NCI-H460 (cell line): ENCODE results near the gene PTGDR2. TPM values are rescaled to one million over a fixed set of nuclear protein-coding genes. Genes with fewer than 3 reads are reported as not detected.

ENCODE experiments used
- DNase-seq: peaks from one replicate; pipeline ENCODE4 v3.0.0-alpha.2; 2016; ENCODE audit warnings: low read depth; ENCODE audit errors: extremely low read depth
- total RNA-seq: library from RNA; depleted of rRNA; stranded (reverse); fragments of >200 nt; shearing (Covaris generic); gene quantifications from 2 replicates; pipeline ENCODE4 v1.2.3, GENCODE V29; 2014

Gene PTGDR2
- total RNA-seq, 1 experiment from 2014 or later, result not detected

DNA sequence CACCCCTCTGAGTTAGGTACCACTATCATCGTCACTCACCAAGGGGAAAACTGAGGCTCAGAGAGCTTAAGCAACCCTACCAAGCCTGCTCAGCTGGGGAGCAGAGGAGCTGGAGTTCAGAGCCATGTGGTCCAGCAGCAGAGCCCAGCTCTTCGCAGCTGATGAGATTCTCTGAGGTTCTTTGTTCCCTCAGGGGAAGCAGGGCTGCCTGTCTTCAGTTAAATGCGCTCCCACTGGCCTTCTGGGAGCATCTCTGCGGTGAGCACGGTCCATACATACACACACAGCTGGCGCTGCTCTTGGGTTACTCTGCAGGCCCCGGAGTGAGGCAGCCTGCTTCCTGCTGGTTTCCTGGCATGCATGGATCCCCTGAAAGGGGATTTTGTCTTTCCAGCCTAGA, 5.2 kb upstream of the PTGDR2 start:
- DNase-seq, result no peak

- no peak for DNase-seq
These were observed 4.0 kb upstream of the PTGDR2 start for GRCh38 chr11:60859616-60860250.

GRCh38 chr11:60858731-60859464, 3.1 kb upstream of the PTGDR2 start:
- no peak for DNase-seq

DNA sequence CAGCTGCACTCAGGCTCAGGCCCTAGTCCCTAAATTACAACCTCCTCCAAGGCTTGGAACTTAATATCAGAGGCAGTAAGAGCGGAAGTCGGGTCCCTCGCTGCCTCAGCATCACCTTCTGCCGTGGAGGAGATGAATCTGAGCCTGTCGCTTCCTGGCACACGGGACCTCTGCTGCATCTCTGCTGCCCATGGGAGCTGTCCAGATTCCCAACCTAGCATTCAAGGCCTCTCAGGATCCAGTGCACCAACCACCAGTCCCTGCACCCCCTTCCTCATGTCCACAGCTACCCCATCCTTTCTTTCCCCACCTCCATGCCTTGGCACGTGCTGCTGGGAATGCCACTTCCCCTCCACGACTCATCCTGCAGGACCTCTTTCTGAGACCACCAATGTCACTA, 2.5 kb upstream of the PTGDR2 start:
- DNase-seq, result no peak

- DNase-seq, result no peak
These were observed 1.9 kb upstream of the PTGDR2 start for GRCh38 chr11:60857378-60858232.

DNA sequence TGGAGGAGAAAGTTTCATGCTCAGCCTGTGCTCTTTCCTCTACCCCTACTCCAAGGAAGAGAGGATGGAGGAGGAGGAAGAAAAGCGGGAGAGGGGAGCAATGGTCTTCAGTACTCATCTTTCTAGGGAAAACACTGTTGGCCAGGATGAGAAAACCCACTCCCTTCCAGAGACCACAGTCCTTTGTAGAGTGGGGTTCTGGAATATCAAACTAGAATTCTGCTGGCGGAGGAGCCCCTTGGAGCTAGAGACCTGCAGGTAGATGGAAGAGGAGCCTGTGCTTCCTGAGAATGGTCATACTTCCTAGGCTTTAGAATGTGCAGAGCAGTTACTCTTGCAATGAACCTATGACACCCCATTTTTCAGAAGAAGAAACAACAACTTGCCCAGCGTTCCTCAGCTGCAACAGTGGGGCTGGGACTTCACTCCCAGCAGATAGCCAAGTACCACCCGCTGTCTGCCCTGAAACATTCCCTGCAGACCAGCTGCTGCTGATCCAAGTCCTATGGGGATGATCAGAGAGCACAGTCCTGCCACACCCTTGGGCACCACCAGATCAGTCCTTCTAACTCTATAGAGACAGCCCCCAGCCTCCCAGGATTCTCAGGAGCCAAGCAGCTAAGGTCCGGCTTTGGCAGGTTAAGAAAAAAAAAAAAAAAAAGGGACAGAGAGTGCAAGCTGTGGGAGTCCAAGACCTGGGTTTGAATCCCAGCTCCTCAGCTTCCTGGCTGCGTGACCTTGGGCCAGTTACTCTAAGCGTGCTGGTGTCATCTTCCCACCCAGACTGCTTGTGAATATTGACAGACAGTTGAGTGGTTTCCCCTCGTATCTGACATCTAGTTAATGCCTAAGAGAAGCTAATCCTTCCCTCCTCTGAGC, 664 bp downstream of the PTGDR2 start:
- no peak for DNase-seq

DNA sequence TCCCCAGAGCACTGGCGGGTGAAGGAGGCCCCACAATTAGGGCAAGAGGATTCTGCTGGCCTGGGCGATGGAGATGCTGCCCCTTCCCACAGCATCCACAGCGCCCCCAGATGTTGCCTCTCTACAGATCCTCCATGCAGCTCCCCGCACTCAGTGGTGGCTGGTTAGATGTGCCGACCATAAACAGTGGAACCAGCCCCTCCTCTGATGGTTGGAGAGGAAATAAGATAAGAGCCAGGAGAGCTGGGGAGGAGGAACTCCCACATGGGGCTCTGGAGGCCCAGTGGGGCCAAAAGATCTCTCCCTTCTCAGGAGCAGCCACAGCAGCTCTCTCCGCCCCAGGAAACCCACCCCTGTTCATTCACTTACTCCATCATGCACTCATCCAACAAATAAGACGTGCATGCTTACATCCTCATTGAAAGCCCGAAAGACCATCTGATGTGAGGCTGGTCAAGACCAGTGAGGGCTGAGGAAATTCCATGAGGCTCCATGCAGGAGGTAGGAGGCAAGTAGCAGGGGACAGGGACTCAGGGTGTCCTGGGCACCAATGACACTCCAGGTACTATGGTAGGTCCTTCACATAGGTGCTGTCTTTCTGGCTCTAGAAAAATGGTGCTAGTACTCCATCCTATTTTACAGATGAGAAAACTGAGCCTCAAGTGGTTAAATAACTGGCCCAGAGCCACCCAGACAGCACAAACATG, 1.5 kb downstream of the PTGDR2 start:
- no peak for DNase-seq

- no peak for DNase-seq
These were observed 2.5 kb downstream of the PTGDR2 start for GRCh38 chr11:60852982-60853950.

- no peak for DNase-seq
These were observed 3.4 kb downstream of the PTGDR2 start for GRCh38 chr11:60852117-60852981.

GRCh38 chr11:60851327-60852104, 4.2 kb downstream of the PTGDR2 start:
- DNase-seq, result no peak

DNA sequence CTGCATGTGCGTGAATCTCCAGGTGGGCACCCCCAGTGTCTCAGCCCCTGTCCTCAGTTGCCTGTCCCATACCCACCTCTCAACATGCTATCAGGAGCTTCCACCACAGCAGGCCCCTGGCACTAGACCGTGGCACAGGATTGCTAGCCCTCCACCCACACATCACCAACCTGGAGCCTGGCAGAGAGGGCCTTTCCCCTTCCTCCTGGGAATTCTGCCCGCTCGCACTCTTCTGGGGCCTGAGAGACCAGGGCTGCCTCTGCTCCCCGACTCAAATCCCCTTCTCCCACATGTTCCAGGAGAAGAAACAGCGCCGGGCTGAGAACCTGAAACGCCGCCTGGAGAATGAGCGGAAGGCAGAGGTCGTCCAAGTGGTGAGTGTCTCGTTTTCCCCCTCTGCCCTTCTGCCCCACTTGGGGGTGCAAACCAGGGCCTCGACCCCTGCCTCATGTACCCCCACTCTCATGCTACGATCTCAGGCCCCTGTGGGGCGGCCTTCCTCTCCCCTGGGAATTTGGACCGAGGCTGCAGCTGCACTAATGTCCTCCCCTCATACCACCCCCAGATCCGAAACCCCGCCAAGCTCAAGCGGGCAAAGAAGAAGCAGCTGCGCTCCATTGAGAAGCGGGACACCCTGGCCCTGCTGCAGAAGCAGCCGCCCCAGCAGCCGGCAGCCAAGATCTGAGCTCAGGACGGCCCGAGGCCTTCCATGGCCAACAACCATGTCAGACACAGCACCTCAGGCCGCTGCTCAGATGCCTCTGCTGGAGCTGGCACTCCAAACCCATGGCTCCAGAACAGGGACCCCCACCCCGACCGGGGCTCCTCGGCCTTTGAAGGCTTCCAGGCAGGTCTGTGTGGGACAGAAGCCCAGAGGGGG, 5.9 kb downstream of the PTGDR2 start:
- no peak for DNase-seq

DNA sequence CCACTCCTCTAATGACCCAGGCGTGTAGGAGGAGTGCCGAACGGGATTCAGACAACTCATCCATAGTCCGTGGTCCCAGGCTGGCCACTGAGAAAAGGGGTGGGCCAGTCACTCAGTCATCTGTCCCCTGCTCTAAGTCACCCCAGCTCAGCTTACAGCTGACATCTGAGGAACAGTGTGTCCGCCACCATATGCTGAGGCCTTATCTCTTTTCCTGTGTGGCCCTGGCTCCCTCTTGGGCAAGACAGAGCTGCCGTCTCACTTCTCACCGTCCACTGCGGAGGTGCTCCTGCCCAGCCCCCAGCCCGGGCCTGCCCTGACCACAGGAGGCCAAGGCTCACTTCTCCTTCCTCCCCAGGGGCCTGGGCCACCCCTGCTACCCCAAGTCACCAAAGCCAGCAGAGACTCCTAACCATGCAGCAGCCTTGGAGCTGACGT, 7.0 kb downstream of the PTGDR2 start:
- no peak for DNase-seq

- DNase-seq, result no peak
These were observed 7.9 kb downstream of the PTGDR2 start for GRCh38 chr11:60847896-60848295.

DNA sequence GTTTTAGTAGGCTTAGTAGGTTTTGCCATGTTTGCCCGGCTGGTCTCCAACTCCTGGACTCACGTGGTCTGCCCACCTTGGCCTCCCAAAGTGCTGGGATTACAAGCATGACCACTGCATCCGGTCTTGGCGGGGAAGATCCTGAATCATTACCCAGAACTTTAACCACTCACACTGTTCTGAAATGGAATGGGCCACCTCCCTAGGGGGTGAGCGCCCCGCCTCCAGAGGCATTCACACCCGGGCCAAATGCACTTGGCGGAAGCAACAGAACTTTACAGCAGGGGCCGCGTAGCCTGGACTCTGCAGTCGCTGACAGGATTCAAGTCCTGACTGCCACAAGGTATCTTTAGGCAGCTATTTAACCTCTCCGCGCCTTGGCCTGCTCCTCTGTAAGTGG, 8.5 kb downstream of the PTGDR2 start:
- DNase-seq, result no peak

GRCh38 chr11:60845338-60845737, 10.4 kb downstream of the PTGDR2 start:
- DNase-seq, result no peak

GRCh38 chr11:60844870-60845221, 10.9 kb downstream of the PTGDR2 start:
- no peak for DNase-seq
